ENCODE results near the gene GPR78.

The GPR78 gene

DNA sequence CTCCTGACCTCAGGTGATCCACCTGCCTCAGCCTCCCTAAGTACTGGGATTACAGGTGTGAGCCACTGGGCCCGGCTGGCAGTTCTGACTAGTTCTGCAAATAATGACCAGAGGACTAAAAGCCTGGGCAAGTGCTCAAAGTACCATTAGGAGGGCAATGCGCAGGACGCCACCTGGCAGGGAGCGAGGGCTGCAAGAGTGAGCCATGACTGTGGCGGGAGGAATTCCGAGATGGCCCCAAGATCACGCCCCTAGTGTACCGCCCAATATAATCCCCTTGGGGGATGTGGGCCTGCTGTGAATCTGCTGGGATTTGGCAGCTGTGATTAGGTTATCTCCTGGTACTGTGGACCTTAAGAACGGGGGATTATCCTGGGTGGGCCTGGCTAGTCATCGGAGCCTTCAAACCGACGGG is 26.2 kb upstream of the GPR78 start:
- WGBS, 2 experiments, result 77 to 84% methylated on average over 12 of the region's 12 CpGs
- Histone ChIP-seq H3K27me3 (ENCODE audit: control insufficient read depth, insufficient read depth, low read length, poor library complexity, severe bottlenecking) (no peaks in the 10 kb centered on the region), H3K4me1 (ENCODE audit: control insufficient read depth, insufficient read depth, low read length) (peaks cover 8% of the 10 kb centered on the region), H3K9me3 (ENCODE audit: control insufficient read depth, low read length) (no peaks in the 10 kb centered on the region), H3K36me3 (ENCODE audit: control insufficient read depth, insufficient read depth, low read length) (no peaks in the 10 kb centered on the region), H3K4me3 (ENCODE audit: insufficient read depth, low read depth, low read length) (no peak overlapping the region), H3K27ac (ENCODE audit: insufficient read depth, low read depth, low read length, poor library complexity, severe bottlenecking) (no peak overlapping the region)

DNA sequence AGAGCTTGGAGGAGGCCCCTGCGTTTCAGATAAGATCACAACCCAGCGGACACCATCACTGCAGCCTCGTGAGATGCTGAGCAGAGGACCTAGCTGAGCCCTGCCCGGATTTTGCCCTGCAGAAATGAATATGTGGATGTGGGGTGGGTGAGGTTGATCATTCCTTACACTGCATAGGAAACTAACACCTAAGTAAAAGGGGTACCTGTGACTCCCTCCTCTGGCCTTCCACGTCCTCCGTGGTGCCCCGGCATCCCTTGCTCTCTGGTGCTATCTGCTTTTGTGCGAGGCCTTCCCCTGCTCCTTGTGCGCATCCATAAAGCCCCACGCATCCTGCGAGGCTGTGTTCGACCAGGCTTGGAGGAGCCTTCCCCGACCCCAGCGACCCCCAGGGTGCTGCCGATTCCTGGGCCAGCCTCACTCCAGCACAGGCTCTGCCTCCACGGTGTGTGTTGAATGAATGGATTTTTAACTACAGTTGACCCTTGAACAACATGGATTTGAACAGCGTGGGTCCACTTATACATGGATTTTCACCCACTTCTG is 25.6 kb upstream of the GPR78 start:
- H3K27me3 ChIP-seq (ENCODE audit: control insufficient read depth, insufficient read depth, low read length, poor library complexity, severe bottlenecking), result no peaks in the 10 kb centered on the region
- H3K4me1 ChIP-seq (ENCODE audit: control insufficient read depth, insufficient read depth, low read length), result peaks cover 8% of the 10 kb centered on the region
- H3K27ac ChIP-seq (ENCODE audit: insufficient read depth, low read depth, low read length, poor library complexity, severe bottlenecking), result no peak overlapping the region
- H3K36me3 ChIP-seq (ENCODE audit: control insufficient read depth, insufficient read depth, low read length), result no peaks in the 10 kb centered on the region
- H3K9me3 ChIP-seq (ENCODE audit: control insufficient read depth, low read length), result no peaks in the 10 kb centered on the region
- H3K4me3 ChIP-seq (ENCODE audit: insufficient read depth, low read depth, low read length), result no peak overlapping the region
- 90 to 91% methylated on average over 17 of the region's 17 CpGs for WGBS, 2 experiments

DNA sequence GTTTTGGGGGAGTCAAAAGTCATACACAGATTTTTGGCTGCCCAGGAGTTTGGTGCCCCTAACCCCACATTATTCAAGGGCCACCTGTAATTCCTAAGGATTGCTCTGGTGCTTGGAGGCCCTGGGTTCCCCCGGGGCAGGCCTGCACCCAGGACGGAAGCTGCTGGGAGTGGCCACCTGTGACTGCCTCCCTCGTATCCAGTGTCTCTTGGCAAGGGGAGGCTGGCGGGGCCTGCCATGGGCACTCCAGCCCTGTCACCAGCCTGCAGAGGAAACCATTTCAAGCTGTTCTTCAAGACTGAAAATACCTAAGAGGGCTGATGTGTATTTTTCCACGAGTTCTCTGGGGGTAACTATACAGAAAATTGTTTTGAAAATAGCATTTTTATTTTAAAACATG is 24.5 kb upstream of the GPR78 start:
- Histone ChIP-seq H3K4me1 (ENCODE audit: control insufficient read depth, insufficient read depth, low read length) (peaks cover 14% of the 10 kb centered on the region), H3K27ac (ENCODE audit: insufficient read depth, low read depth, low read length, poor library complexity, severe bottlenecking) (no peak overlapping the region), H3K4me3 (ENCODE audit: insufficient read depth, low read depth, low read length) (no peak overlapping the region), H3K27me3 (ENCODE audit: control insufficient read depth, insufficient read depth, low read length, poor library complexity, severe bottlenecking) (no peaks in the 10 kb centered on the region), H3K9me3 (ENCODE audit: control insufficient read depth, low read length) (no peaks in the 10 kb centered on the region), H3K36me3 (ENCODE audit: control insufficient read depth, insufficient read depth, low read length) (no peaks in the 10 kb centered on the region)
- WGBS, 2 experiments, result 91 to 96% methylated on average over 4 to 5 of the region's 5 CpGs

DNA sequence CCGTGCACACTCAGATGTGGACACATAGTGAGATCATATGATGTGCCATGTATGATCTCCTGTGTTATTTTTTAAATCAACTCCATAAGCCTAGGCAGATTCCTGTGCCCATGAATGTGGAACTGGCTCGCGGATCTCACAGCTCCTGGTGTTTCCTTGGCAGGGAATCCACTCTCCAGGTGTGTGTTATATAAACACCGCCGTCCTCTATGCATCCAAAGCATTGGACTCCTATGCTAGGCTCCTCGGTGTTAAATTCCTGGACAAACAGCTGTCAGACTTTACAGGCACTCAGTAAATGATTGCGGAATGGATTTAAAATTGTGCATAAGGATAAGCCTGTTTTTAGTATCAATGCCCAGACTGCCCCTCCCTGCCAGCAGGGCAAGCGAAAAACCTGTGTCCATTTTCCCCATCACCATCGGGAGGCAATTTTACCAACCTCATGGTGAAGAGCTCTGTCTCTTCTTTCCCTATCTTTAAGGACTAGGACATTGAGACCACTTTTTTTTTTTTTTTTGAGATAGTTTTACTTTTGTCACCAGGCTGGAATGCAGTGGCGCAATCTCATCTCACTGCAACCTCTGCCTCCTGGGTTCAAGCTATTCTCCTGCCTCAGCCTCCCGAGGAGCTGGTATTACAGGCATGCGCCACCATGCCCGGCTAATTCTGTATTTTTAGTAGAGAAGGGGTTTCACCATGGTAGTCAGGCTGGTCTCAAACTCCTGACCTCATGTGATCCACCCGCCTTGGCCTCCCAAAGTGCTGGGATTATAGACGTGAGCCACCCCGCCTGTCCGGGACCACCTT is 23.6 kb upstream of the GPR78 start:
- peaks cover 14% of the 10 kb centered on the region for H3K4me1 ChIP-seq (ENCODE audit: control insufficient read depth, insufficient read depth, low read length)
- no peak overlapping the region for H3K4me3 ChIP-seq (ENCODE audit: insufficient read depth, low read depth, low read length)
- H3K9me3 ChIP-seq (ENCODE audit: control insufficient read depth, low read length), result no peaks in the 10 kb centered on the region
- H3K27ac ChIP-seq (ENCODE audit: insufficient read depth, low read depth, low read length, poor library complexity, severe bottlenecking), result no peak overlapping the region
- H3K36me3 ChIP-seq (ENCODE audit: control insufficient read depth, insufficient read depth, low read length), result no peaks in the 10 kb centered on the region
- 82 to 83% methylated on average over 17 of the region's 17 CpGs for WGBS, 2 experiments
- H3K27me3 ChIP-seq (ENCODE audit: control insufficient read depth, insufficient read depth, low read length, poor library complexity, severe bottlenecking), result no peaks in the 10 kb centered on the region

DNA sequence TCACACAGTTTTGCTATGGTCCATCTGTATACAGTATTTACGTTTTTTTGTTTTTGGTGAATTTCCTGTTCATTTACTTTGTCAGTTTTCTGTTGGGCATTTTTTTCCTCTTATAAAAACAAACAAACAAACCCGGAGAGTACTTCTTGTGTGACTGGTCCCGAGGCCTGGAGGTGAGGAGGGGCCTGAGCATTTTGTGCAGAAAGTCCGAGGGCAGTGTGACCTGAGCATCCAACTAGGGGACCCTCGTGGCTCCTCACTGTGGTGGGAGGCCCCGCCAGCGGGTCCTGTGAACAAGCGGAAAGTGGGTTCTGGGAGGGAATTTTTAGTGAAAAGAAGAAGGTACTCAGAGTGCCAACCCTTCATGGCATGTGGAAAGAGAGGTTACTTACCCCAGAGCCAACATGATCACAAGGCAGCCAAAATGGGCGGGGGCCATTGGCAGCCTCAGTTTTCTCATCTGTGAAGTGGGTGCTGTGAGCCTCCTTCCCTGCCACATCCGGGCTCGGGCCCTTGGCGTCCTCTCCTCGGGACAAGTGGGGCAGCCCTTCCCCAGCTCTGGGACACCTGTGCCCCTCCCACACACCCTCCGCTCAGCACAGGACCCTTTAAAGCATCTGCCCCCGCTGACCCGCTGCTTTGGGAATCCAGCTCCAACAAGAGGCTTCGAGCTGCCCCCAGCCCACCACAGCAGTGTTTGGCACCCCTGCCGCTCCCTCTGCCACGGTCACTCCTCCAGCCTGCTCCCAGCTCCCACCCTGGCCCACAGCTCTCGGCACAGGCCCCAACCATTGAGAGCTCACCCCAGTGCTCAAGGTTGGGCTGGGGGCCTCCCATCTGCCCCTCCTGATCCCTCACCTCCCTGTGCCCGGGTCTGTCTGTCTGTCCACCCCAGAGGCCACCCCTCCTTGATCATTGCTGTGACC is 22.8 kb upstream of the GPR78 start:
- WGBS, 2 experiments, result 92 to 93% methylated on average over 21 of the region's 21 CpGs
- H3K4me1 ChIP-seq (ENCODE audit: control insufficient read depth, insufficient read depth, low read length), result peaks cover 14% of the 10 kb centered on the region
- no peaks in the 10 kb centered on the region for H3K9me3 ChIP-seq (ENCODE audit: control insufficient read depth, low read length)
- no peak overlapping the region for H3K27ac ChIP-seq (ENCODE audit: insufficient read depth, low read depth, low read length, poor library complexity, severe bottlenecking)
- H3K27me3 ChIP-seq (ENCODE audit: control insufficient read depth, insufficient read depth, low read length, poor library complexity, severe bottlenecking), result no peaks in the 10 kb centered on the region
- no peak overlapping the region for H3K4me3 ChIP-seq (ENCODE audit: insufficient read depth, low read depth, low read length)
- H3K36me3 ChIP-seq (ENCODE audit: control insufficient read depth, insufficient read depth, low read length), result no peaks in the 10 kb centered on the region

DNA sequence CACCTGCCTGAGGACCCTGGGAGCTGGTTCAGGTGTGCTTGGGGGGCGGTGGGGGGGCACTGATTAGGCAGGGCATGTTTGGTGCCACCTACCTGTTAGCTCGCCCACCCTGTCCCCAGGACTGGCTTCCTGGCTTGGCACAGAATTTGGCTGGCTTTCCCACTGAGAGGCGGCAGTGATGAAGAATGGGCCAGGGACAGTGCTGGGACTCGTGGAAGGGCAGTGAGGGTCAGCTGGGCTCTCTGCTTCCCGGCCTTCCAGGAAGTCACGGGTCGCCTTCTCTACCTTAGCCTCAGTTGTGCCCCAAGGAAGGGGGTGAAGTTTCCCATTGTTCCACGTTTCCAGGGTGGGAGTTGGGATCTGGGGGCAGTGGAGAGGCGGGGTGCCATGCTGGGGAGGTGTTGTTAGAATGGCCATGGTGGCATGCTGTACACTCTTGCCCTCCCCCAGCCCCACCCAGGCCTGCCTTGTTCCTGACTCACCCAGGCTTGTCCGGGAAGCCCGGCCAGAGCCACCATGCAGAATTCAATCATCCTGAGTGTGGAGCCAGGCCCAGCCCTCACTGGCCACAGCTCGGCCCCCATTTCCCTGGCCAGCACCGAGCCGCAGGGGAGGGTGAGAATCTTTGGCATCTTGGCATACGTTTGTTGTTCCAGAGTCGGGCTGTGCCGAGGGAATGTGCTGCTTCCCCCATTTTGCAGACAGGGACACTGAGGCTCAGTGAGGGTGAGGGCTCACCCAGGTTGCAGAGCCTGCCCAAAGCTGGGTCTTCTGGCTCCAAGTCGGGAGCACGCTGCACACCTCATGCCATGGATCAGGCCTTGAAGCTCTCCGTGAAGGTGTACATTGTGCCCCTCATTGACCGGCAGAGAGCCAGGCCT is 21.9 kb upstream of the GPR78 start:
- Histone ChIP-seq H3K4me1 (ENCODE audit: control insufficient read depth, insufficient read depth, low read length) (peaks cover 14% of the 10 kb centered on the region), H3K4me3 (ENCODE audit: insufficient read depth, low read depth, low read length) (no peak overlapping the region)
- WGBS, 2 experiments, result 92 to 93% methylated on average over 21 of the region's 21 CpGs

DNA sequence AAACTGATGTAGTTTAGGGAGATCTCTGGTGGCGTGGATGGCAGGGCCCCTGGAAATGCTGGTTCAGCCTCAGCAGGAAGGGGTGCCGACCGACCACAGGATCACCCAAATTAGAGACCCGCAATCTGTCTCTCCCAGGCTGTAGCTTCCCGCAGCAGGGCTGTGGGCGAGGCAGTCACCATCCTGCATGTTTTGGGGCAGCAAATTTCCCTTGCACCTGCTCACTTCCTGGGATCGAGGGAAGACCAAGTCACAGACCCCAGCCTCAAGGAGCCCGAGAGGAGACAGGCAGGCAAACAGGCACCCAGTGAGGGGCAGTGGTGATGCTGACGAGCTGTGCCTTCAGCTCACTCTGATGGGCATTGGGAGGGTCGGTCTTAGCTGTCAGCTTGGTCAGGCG is 21.2 kb upstream of the GPR78 start:
- H3K4me1 ChIP-seq (ENCODE audit: control insufficient read depth, insufficient read depth, low read length), result peaks cover 14% of the 10 kb centered on the region
- H3K4me3 ChIP-seq (ENCODE audit: insufficient read depth, low read depth, low read length), result no peak overlapping the region
- H3K9me3 ChIP-seq (ENCODE audit: control insufficient read depth, low read length), result no peaks in the 10 kb centered on the region
- H3K36me3 ChIP-seq (ENCODE audit: control insufficient read depth, insufficient read depth, low read length), result no peaks in the 10 kb centered on the region
- no peak overlapping the region for H3K27ac ChIP-seq (ENCODE audit: insufficient read depth, low read depth, low read length, poor library complexity, severe bottlenecking)
- H3K27me3 ChIP-seq (ENCODE audit: control insufficient read depth, insufficient read depth, low read length, poor library complexity, severe bottlenecking), result no peaks in the 10 kb centered on the region
- 93 to 95% methylated on average over 11 of the region's 11 CpGs for WGBS, 2 experiments

More for the DNA sequence above, 21.9 kb upstream of the GPR78 start:
- no peaks in the 10 kb centered on the region for H3K36me3 ChIP-seq (ENCODE audit: control insufficient read depth, insufficient read depth, low read length)
- H3K27me3 ChIP-seq (ENCODE audit: control insufficient read depth, insufficient read depth, low read length, poor library complexity, severe bottlenecking), result no peaks in the 10 kb centered on the region
- no peaks in the 10 kb centered on the region for H3K9me3 ChIP-seq (ENCODE audit: control insufficient read depth, low read length)
- no peak overlapping the region for H3K27ac ChIP-seq (ENCODE audit: insufficient read depth, low read depth, low read length, poor library complexity, severe bottlenecking)

DNA sequence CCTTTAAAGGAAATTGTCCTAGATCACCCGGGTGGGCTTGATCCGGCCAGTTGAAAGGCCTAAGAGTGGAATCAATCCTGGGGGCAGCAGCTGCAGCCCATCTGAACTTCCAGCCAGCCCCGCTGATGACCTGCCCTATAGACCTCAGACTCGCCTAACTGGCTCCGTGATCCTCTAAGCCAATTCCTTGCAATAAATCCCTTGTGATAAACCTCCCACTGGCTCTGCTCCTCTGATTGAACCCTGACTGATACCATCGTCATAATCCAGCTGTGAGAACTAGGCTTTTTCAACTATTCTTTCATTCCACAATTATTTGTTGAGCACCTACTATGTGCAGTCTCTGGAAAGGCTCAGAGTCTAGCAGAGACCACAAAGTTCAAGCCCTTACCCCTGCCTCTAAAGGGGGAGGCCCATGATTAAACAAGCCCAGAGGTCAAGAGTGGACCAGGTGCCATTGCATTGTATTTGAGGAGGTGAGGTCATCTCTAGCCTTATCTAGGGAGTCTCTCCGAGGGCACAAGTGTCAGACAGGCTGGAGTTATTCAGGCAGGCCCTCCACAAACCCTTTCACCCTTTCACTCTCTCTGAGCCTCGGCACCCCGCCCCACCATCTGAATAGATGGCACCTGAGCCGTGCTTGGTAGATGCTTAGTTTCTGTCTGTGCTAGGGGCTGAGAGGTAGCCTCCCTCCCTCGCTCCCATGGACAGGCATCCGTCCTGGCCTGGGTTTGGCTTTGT is 20.5 kb upstream of the GPR78 start:
- 91 to 93% methylated on average over 12 of the region's 12 CpGs for WGBS, 2 experiments
- Histone ChIP-seq H3K9me3 (ENCODE audit: control insufficient read depth, low read length) (no peaks in the 10 kb centered on the region), H3K4me1 (ENCODE audit: control insufficient read depth, insufficient read depth, low read length) (peaks cover 9% of the 10 kb centered on the region), H3K36me3 (ENCODE audit: control insufficient read depth, insufficient read depth, low read length) (no peaks in the 10 kb centered on the region), H3K27me3 (ENCODE audit: control insufficient read depth, insufficient read depth, low read length, poor library complexity, severe bottlenecking) (no peaks in the 10 kb centered on the region), H3K27ac (ENCODE audit: insufficient read depth, low read depth, low read length, poor library complexity, severe bottlenecking) (no peak overlapping the region), H3K4me3 (ENCODE audit: insufficient read depth, low read depth, low read length) (no peak overlapping the region)
